Measurements from ENCODE around the gene CDK12. TPM values are rescaled to one million over a fixed set of nuclear protein-coding genes. Genes with fewer than 3 reads are reported as not detected.
"Not testable (repeated sequence)": the region's sequence is repeated elsewhere in the genome, so short reads cannot be mapped to it uniquely, and the experiment has no call there.

The CDK12 gene
- total and polyA plus RNA-seq, 2 experiments from 2014 or later: 10.2 to 41.3 TPM

DNA sequence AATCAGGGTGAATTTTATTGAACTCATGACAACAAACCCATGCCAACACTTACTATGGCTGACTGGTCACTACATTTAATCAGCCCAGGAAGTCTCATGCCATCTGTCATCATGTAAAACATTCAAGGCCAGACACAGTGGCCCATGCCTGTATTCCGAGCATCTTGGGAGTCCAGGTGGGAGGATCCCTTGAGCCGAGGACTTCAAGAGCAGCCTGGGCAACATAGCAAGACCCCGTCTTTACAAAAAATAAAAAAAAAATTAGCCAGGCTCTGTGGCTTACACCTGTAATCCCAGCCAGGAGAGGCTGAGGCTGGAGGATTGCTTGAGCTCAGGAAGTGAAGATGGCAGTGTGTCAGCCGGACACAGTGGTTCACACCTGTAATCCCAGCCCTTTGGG is 5.4 kb upstream of the CDK12 start:
- Histone ChIP-seq H3K27ac (no peak overlapping the region), H3K9me3 (ENCODE audit: low read depth) (no peaks in the 10 kb centered on the region), H3K4me2 (no peak overlapping the region), H4K20me1 (ENCODE audit: insufficient read depth, poor library complexity, severe bottlenecking) (no peaks in the 10 kb centered on the region), H3K36me3 (replicated peaks; ENCODE audit: insufficient read depth, low read depth) (no peaks in the 10 kb centered on the region), H3K79me2 (peaks cover 5% of the 10 kb centered on the region), H2AFZ (no peak overlapping the region), H3K27me3 (no peaks in the 10 kb centered on the region), H3K9me2 (replicated peaks; ENCODE audit: insufficient read depth) (no peaks in the 10 kb centered on the region), H3K4me3 (no peak overlapping the region), H3K4me1 (ENCODE audit: insufficient read depth) (peaks cover 6% of the 10 kb centered on the region)
- DNase-seq (ENCODE audit: low spot score): no peak
- TF ChIP-seq EZH2 (IDR thresholded peaks at IDR 0.05; ENCODE audit: borderline replicate concordance): no peak
- TF ChIP-seq EZH2phosphoT487 (IDR thresholded peaks at IDR 0.05; ENCODE audit: low read depth, severe bottlenecking, unreplicated experiment): no peak
- TF ChIP-seq, protein P1, sequence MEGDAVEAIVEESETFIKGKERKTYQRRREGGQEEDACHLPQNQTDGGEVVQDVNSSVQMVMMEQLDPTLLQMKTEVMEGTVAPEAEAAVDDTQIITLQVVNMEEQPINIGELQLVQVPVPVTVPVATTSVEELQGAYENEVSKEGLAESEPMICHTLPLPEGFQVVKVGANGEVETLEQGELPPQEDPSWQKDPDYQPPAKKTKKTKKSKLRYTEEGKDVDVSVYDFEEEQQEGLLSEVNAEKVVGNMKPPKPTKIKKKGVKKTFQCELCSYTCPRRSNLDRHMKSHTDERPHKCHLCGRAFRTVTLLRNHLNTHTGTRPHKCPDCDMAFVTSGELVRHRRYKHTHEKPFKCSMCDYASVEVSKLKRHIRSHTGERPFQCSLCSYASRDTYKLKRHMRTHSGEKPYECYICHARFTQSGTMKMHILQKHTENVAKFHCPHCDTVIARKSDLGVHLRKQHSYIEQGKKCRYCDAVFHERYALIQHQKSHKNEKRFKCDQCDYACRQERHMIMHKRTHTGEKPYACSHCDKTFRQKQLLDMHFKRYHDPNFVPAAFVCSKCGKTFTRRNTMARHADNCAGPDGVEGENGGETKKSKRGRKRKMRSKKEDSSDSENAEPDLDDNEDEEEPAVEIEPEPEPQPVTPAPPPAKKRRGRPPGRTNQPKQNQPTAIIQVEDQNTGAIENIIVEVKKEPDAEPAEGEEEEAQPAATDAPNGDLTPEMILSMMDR (IDR thresholded peaks at IDR 0.05; ENCODE audit: poor library complexity): no peak
- WGBS (ENCODE audit: low lambda C conversion rate, missing lambda C conversion rate): 97% methylated on average over 4 of the region's 4 CpGs

DNA sequence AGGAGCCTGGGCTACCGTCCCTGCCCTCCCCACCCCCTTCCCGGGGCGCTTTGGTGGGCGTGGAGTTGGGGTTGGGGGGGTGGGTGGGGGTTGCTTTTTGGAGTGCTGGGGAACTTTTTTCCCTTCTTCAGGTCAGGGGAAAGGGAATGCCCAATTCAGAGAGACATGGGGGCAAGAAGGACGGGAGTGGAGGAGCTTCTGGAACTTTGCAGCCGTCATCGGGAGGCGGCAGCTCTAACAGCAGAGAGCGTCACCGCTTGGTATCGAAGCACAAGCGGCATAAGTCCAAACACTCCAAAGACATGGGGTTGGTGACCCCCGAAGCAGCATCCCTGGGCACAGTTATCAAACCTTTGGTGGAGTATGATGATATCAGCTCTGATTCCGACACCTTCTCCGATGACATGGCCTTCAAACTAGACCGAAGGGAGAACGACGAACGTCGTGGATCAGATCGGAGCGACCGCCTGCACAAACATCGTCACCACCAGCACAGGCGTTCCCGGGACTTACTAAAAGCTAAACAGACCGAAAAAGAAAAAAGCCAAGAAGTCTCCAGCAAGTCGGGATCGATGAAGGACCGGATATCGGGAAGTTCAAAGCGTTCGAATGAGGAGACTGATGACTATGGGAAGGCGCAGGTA is 762 bp downstream of the CDK12 start:
- Histone ChIP-seq H3K27me3 (no peaks in the 10 kb centered on the region), H3K9me3 (ENCODE audit: low read depth) (no peaks in the 10 kb centered on the region), H3K36me3 (replicated peaks; ENCODE audit: insufficient read depth, low read depth) (no peaks in the 10 kb centered on the region), H2AFZ (peak overlapping the region; percentile 38), H3K4me2 (peak overlapping the region; percentile 89), H4K20me1 (ENCODE audit: insufficient read depth, poor library complexity, severe bottlenecking) (peaks cover 52% of the 10 kb centered on the region), H3K79me2 (peaks cover 53% of the 10 kb centered on the region), H3K4me3 (peak overlapping the region; percentile 51), H3K9me2 (replicated peaks; ENCODE audit: insufficient read depth) (no peaks in the 10 kb centered on the region), H3K27ac (peak overlapping the region; percentile 96), H3K4me1 (ENCODE audit: insufficient read depth) (peaks cover 19% of the 10 kb centered on the region)
- no peak for DNase-seq (ENCODE audit: low spot score)
- TF ChIP-seq, protein P1 (IDR thresholded peaks at IDR 0.05; ENCODE audit: poor library complexity): no peak
- no peak for TF ChIP-seq EZH2 (IDR thresholded peaks at IDR 0.05; ENCODE audit: borderline replicate concordance)
- no peak for TF ChIP-seq EZH2phosphoT487 (IDR thresholded peaks at IDR 0.05; ENCODE audit: low read depth, severe bottlenecking, unreplicated experiment)
- 2% methylated on average over 30 of the region's 34 CpGs for WGBS (ENCODE audit: low lambda C conversion rate, missing lambda C conversion rate)

DNA sequence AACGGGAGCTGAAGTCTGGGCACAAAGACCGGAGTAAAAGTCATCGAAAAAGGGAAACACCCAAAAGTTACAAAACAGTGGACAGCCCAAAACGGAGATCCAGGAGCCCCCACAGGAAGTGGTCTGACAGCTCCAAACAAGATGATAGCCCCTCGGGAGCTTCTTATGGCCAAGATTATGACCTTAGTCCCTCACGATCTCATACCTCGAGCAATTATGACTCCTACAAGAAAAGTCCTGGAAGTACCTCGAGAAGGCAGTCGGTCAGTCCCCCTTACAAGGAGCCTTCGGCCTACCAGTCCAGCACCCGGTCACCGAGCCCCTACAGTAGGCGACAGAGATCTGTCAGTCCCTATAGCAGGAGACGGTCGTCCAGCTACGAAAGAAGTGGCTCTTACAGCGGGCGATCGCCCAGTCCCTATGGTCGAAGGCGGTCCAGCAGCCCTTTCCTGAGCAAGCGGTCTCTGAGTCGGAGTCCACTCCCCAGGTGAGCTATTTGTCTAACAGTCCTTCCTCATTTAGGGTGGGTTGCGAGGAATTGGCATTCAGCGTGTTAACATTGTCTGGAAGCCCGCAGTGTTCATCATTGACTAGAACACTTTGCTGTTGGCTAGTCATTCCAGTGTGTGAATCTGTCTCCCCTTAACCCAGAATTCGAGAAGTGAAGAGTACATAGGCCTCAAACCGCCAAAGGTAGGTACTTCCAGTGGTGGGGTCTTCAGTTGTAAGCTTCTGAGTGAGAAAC is 1.5 kb downstream of the CDK12 start:
- peak; percentile 9 for DNase-seq (ENCODE audit: low spot score)
- Histone ChIP-seq H3K4me3 (peak overlapping the region; percentile 51), H3K4me2 (peak overlapping the region; percentile 89), H3K4me1 (ENCODE audit: insufficient read depth) (peaks cover 19% of the 10 kb centered on the region), H4K20me1 (ENCODE audit: insufficient read depth, poor library complexity, severe bottlenecking) (peaks cover 59% of the 10 kb centered on the region), H3K9me2 (replicated peaks; ENCODE audit: insufficient read depth) (no peaks in the 10 kb centered on the region), H3K79me2 (peaks cover 60% of the 10 kb centered on the region), H3K27me3 (no peaks in the 10 kb centered on the region), H3K9me3 (ENCODE audit: low read depth) (no peaks in the 10 kb centered on the region), H2AFZ (no peak overlapping the region), H3K36me3 (replicated peaks; ENCODE audit: insufficient read depth, low read depth) (no peaks in the 10 kb centered on the region), H3K27ac (peak overlapping the region; percentile 96)
- TF ChIP-seq EZH2 (IDR thresholded peaks at IDR 0.05; ENCODE audit: borderline replicate concordance): no peak
- TF ChIP-seq EZH2phosphoT487 (IDR thresholded peaks at IDR 0.05; ENCODE audit: low read depth, severe bottlenecking, unreplicated experiment): no peak
- TF ChIP-seq, protein P1 (IDR thresholded peaks at IDR 0.05; ENCODE audit: poor library complexity): no peak
- 3% methylated on average over 28 of the region's 28 CpGs for WGBS (ENCODE audit: low lambda C conversion rate, missing lambda C conversion rate)

DNA sequence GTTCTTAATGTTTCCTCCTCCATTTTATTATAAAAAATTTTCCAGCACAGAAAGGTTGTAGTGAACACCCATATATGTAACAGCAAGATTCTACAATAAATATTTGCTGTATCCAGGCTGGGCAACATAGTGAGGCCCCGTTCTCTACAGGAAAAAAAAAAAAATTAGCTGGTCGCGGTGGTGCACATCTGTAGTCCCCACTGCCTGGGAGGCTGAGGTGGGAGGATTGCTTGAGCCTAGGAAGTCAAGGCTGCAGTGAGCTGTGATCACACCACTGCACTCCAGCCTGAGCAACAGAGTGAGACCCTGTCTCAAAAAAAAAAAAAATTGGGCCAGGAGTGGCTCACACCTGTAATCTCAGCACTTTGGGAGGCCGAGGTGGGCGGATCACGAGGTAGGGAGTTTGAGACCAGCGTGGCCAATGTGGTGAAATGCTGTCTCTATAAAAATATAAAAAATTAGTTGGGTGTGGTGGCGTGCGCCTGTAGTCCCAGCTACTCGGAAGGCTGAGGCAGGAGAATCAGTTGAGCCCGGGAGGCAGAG is 3.4 kb downstream of the CDK12 start:
- H3K9me2 ChIP-seq (replicated peaks; ENCODE audit: insufficient read depth); H3K36me3 ChIP-seq (replicated peaks; ENCODE audit: insufficient read depth, low read depth); H3K27ac ChIP-seq; H3K27me3 ChIP-seq; H2AFZ ChIP-seq; DNase-seq (ENCODE audit: low spot score); H3K9me3 ChIP-seq (ENCODE audit: low read depth): not testable (repeated sequence)
- Histone ChIP-seq H4K20me1 (ENCODE audit: insufficient read depth, poor library complexity, severe bottlenecking) (peaks cover 79% of the 10 kb centered on the region), H3K79me2 (peaks cover 79% of the 10 kb centered on the region), H3K4me1 (ENCODE audit: insufficient read depth) (peaks cover 19% of the 10 kb centered on the region), H3K4me3 (peak overlapping the region; percentile 10), H3K4me2 (peak overlapping the region; percentile 89)
- 95% methylated on average over 11 of the region's 11 CpGs for WGBS (ENCODE audit: low lambda C conversion rate, missing lambda C conversion rate)

DNA sequence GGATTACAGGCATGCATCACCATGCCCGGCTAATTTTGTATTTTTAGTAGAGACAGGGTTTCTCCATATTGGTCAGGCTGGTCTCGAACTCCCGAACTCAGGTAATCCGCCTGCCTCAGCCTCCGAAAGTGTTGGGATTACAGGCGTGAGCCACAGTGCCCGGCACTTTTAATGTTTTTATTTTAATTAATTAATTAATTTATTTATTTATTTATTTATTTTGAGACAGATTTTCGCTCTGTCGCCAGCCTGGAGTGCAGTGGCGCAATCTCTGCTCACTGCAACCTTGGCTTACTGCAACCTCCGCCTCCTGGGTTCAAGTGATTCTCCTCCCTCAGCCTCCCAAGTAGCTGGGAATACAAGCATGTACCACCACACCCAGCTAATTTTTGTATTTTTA is 7.3 kb downstream of the CDK12 start:
- peaks cover 72% of the 10 kb centered on the region for H4K20me1 ChIP-seq (ENCODE audit: insufficient read depth, poor library complexity, severe bottlenecking)
- not testable (repeated sequence) for H3K36me3 ChIP-seq (replicated peaks; ENCODE audit: insufficient read depth, low read depth)

More for the DNA sequence above, 7.3 kb downstream of the CDK12 start:
- H2AFZ ChIP-seq; H3K9me3 ChIP-seq (ENCODE audit: low read depth); DNase-seq (ENCODE audit: low spot score); H3K4me3 ChIP-seq; H3K9me2 ChIP-seq (replicated peaks; ENCODE audit: insufficient read depth); H3K27me3 ChIP-seq; H3K27ac ChIP-seq; H3K4me2 ChIP-seq: not testable (repeated sequence)
- Histone ChIP-seq H3K4me1 (ENCODE audit: insufficient read depth) (peaks cover 19% of the 10 kb centered on the region), H3K79me2 (peaks cover 97% of the 10 kb centered on the region)
- WGBS (ENCODE audit: low lambda C conversion rate, missing lambda C conversion rate): 97% methylated on average over 11 of the region's 11 CpGs

Measured in hepatocyte (in vitro differentiated cells).